Activated naive CD8-positive, alpha-beta T cell treated with anti-CD3 and anti-CD28 coated beads, Interleukin-2, amount 50 U/mL, for 24 hours (primary cell): Measurements from ENCODE around the gene TLR9.

Experiments used
- ATAC-seq: fragments of 150-1000 bp; cut with Tn5 transposase; one replicate; pipeline ENCODE4 v1.10.0; 2021
- DNase-seq: peaks from one replicate; pipeline ENCODE4 v3.0.0; 2021
- H3K27ac Mint-ChIP-seq: one replicate; pipeline ENCODE4 v1.8.0; 2021; ENCODE audit warnings: mild to moderate bottlenecking, mixed read lengths
- H3K27me3 Mint-ChIP-seq: one replicate; pipeline ENCODE4 v1.8.0; 2021; ENCODE audit warnings: mixed read lengths
- H3K36me3 Mint-ChIP-seq: one replicate; pipeline ENCODE4 v1.8.0; 2021; ENCODE audit warnings: low read depth, mixed read lengths
- H3K4me1 Mint-ChIP-seq: one replicate; pipeline ENCODE4 v1.8.0; 2021; ENCODE audit warnings: mixed read lengths
- H3K4me3 Mint-ChIP-seq: one replicate; pipeline ENCODE4 v1.8.0; 2021; ENCODE audit warnings: mild to moderate bottlenecking, moderate library complexity, mixed read lengths
- H3K9me3 Mint-ChIP-seq: one replicate; pipeline ENCODE4 v1.8.0; 2021; ENCODE audit warnings: mixed read lengths

TLR9 gene

GRCh38 chr3:52253314-52254304 is 28.2 kb upstream of the TLR9 start:
- Mint-ChIP-seq H3K27ac (peak overlapping the region; percentile 98), H3K4me1 (peaks cover 84% of the 10 kb centered on the region), H3K36me3 (peaks cover 68% of the 10 kb centered on the region), H3K27me3 (peaks cover 3% of the 10 kb centered on the region), H3K4me3 (peak overlapping the region; percentile 79), H3K9me3 (no peaks in the 10 kb centered on the region)
- peak; percentile 95 for ATAC-seq
- peak; percentile 81 for DNase-seq

GRCh38 chr3:52250122-52250521 is 24.7 kb upstream of the TLR9 start:
- H3K4me1 Mint-ChIP-seq = peaks cover 80% of the 10 kb centered on the region
- H3K27me3 Mint-ChIP-seq = peaks cover 3% of the 10 kb centered on the region
- no peaks in the 10 kb centered on the region for H3K9me3 Mint-ChIP-seq
- ATAC-seq (no peak), DNase-seq (no peak)
- peaks cover 57% of the 10 kb centered on the region for H3K36me3 Mint-ChIP-seq
- H3K4me3 Mint-ChIP-seq = no peak overlapping the region
- H3K27ac Mint-ChIP-seq = peak overlapping the region; percentile 71

GRCh38 chr3:52249683-52250082 is 24.2 kb upstream of the TLR9 start:
- Mint-ChIP-seq H3K27ac (peak overlapping the region; percentile 71), H3K9me3 (no peaks in the 10 kb centered on the region)
- ATAC-seq = no peak

GRCh38 chr3:52248816-52249547 is 23.5 kb upstream of the TLR9 start:
- Mint-ChIP-seq H3K36me3 (peaks cover 48% of the 10 kb centered on the region), H3K27me3 (peaks cover 3% of the 10 kb centered on the region), H3K27ac (peak overlapping the region; percentile 71), H3K9me3 (no peaks in the 10 kb centered on the region), H3K4me3 (no peak overlapping the region), H3K4me1 (peaks cover 80% of the 10 kb centered on the region)
- ATAC-seq = no peak
- no peak for DNase-seq

More at GRCh38 chr3:52249683-52250082, 24.2 kb upstream of the TLR9 start:
- no peak for DNase-seq
- no peak overlapping the region for H3K4me3 Mint-ChIP-seq
- peaks cover 53% of the 10 kb centered on the region for H3K36me3 Mint-ChIP-seq
- peaks cover 3% of the 10 kb centered on the region for H3K27me3 Mint-ChIP-seq
- H3K4me1 Mint-ChIP-seq = peaks cover 80% of the 10 kb centered on the region

DNA sequence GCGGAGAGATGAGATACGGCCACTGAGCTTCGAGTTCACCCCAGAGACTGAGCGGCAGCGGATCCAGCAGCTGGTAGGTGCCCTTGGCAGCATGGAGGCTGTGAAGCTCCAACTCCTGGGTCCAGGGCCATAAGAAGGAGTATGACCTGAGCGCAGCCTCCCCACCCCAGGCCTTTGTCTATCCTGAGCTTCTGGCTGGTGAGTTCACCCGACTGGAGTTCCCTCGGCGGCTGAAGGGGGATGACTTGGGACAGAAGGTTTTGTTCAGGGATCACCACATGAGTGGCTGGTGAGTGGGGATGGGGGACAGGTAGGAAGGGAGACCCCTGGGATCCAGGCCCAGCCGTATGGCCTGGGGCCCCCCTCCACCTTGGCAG is 22.7 kb upstream of the TLR9 start:
- ATAC-seq (no peak), DNase-seq (no peak)
- Mint-ChIP-seq H3K27me3 (peaks cover under 1% of the 10 kb centered on the region), H3K4me3 (peak overlapping the region; percentile 86), H3K4me1 (peaks cover 80% of the 10 kb centered on the region), H3K36me3 (peaks cover 46% of the 10 kb centered on the region), H3K27ac (peak overlapping the region; percentile 83), H3K9me3 (peaks cover 4% of the 10 kb centered on the region)

GRCh38 chr3:52247409-52248164 is 22.1 kb upstream of the TLR9 start:
- ATAC-seq (no peak), DNase-seq (no peak)
- peaks cover 42% of the 10 kb centered on the region for H3K36me3 Mint-ChIP-seq
- H3K27ac Mint-ChIP-seq = peak overlapping the region; percentile 83
- H3K9me3 Mint-ChIP-seq = peaks cover 5% of the 10 kb centered on the region
- H3K4me3 Mint-ChIP-seq = peak overlapping the region; percentile 86
- H3K27me3 Mint-ChIP-seq = no peaks in the 10 kb centered on the region
- H3K4me1 Mint-ChIP-seq = peaks cover 78% of the 10 kb centered on the region

- peak overlapping the region; percentile 83 for H3K27ac Mint-ChIP-seq
- peaks cover 36% of the 10 kb centered on the region for H3K36me3 Mint-ChIP-seq
- ATAC-seq (no peak), DNase-seq (no peak)
- peaks cover 76% of the 10 kb centered on the region for H3K4me1 Mint-ChIP-seq
- H3K9me3 Mint-ChIP-seq = peaks cover 5% of the 10 kb centered on the region
- H3K4me3 Mint-ChIP-seq = peak overlapping the region; percentile 86
- no peaks in the 10 kb centered on the region for H3K27me3 Mint-ChIP-seq
These were observed 21.4 kb upstream of the TLR9 start for GRCh38 chr3:52246728-52247408.

GRCh38 chr3:52246264-52246620 is 20.8 kb upstream of the TLR9 start:
- peaks cover 35% of the 10 kb centered on the region for H3K36me3 Mint-ChIP-seq

GRCh38 chr3:52245322-52246263 is 20.1 kb upstream of the TLR9 start, which contains the start of gene PPM1M:
Gene PPM1M (plus strand): TSS chr3:52245759. CDS start chr3:52245825, 66 bp downstream.
- Mint-ChIP-seq H3K27ac (peak within 1 kb of the TSS; percentile 87), H3K4me3 (peak within 1 kb of the TSS; percentile 86), H3K4me1 (peaks cover 80% of the 10 kb centered on the region), H3K9me3 (peaks cover 5% of the 10 kb centered on the region), H3K36me3 (peaks cover 38% of the 10 kb centered on the region), H3K27me3 (no peaks in the 10 kb centered on the region)
- DNase-seq = peak; percentile 63
- ATAC-seq = peak; percentile 18

More at GRCh38 chr3:52246264-52246620, 20.8 kb upstream of the TLR9 start:
- peaks cover 78% of the 10 kb centered on the region for H3K4me1 Mint-ChIP-seq
- no peaks in the 10 kb centered on the region for H3K27me3 Mint-ChIP-seq
- ATAC-seq (peak; percentile 3), DNase-seq (no peak)
- H3K27ac Mint-ChIP-seq = peak overlapping the region; percentile 83
- H3K4me3 Mint-ChIP-seq = peak overlapping the region; percentile 86
- H3K9me3 Mint-ChIP-seq = peaks cover 5% of the 10 kb centered on the region

DNA sequence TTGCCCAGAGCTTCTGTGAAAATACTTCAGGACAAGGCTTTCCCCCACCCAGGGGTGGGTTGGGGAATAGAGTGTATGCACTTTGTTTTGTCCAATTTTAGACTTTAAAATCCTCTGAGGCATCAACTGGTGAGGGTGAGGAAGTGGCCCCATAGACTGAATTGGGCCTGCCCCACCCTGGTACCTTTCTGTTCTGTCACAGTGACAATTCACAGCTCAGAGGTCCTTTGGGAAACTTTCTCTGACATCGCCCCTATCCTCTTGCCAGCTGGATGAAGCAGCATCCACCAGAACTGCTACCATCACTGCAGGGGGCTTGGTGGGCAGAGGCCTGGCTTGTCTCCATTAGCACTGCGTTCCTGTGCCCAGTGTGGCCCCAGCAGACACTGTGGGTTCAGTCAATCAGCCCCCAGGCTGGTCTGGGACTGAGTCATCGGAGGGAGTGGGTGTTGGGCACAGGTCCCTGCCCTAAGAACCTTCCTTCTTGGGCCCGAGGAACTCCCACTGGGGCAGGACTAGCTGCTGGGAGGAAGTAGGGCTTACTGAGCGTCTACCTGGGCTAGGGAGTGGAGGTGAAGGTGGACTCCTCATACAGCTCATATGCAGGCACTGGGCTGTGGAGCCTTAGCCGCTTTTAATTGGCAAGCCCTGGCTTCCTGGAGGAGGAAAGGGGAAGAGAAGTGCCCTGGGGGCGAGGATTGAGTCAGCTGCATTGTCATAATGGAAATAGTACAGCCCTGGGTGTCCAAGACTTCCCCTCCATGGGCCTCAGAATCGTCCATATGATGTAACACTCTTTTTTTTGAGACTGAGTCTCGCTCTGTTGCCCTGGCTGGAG is 18.6 kb upstream of the TLR9 start:
- Mint-ChIP-seq H3K36me3 (peaks cover 32% of the 10 kb centered on the region), H3K4me3 (peak overlapping the region; percentile 79), H3K27ac (peak overlapping the region; percentile 87), H3K4me1 (peaks cover 79% of the 10 kb centered on the region), H3K9me3 (peaks cover 5% of the 10 kb centered on the region), H3K27me3 (no peaks in the 10 kb centered on the region)
- ATAC-seq = peak; percentile 38
- DNase-seq = peak; percentile 67

GRCh38 chr3:52242039-52242438 is 16.6 kb upstream of the TLR9 start:
- H3K27ac Mint-ChIP-seq = peak overlapping the region; percentile 64
- H3K27me3 Mint-ChIP-seq = no peaks in the 10 kb centered on the region
- DNase-seq (no peak), ATAC-seq (no peak)
- H3K4me3 Mint-ChIP-seq = peak overlapping the region; percentile 30
- H3K9me3 Mint-ChIP-seq = peaks cover 5% of the 10 kb centered on the region
- peaks cover 76% of the 10 kb centered on the region for H3K4me1 Mint-ChIP-seq
- peaks cover 19% of the 10 kb centered on the region for H3K36me3 Mint-ChIP-seq

- Mint-ChIP-seq H3K36me3 (peaks cover 17% of the 10 kb centered on the region), H3K27me3 (no peaks in the 10 kb centered on the region), H3K4me3 (peak overlapping the region; percentile 99), H3K4me1 (peaks cover 78% of the 10 kb centered on the region), H3K27ac (peak overlapping the region; percentile 95), H3K9me3 (peaks cover 5% of the 10 kb centered on the region)
- ATAC-seq = peak; percentile 4
- DNase-seq = no peak
These were observed 15.5 kb upstream of the TLR9 start for GRCh38 chr3:52240886-52241370.
